GM20431 (cell line): Measurements from ENCODE around the gene FANCC.

Experiments
- in situ Hi-C: fragments of 300-500 bp; cut with MseI, MboI; formaldehyde crosslinking; loops from one replicate; pipeline ENCODE4 v1.15.0; 2020; ENCODE audit warnings: low sequenced_read_pairs; ENCODE audit not compliant: unreplicated experiment

Gene FANCC

DNA sequence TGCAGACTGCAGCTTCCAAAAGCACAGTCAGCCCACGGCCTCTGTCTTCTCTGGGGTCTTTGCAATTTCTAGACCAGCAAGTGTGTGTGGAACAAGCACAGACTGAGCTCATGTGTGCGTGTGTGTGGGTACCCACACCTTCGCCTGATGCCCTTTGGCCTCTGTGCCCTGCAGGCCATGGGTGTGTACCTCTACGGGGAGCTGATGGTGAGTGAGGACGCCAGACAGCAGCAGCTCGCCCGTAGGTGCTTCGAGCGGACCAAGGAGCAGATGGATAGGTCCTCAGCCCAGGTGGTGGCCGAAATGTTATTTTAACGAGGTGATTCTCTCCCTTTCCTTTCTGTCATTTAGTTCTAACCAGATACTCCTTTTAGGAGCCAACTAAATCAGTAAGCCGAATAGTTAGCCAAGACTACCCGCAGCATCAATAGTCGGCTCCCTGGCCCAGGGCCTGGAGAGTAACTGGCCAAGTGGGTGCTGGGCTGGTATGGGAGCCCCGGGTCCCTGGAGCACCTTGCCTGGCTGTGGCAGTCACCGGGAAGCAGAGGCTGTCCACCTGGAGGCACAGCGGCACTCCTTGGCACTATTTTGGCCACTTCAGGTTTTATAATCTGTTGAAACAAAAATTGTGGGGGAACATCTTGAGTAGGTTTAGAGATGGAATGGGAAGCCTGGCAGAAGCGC is 235.0 kb downstream of the FANCC start:
- in situ Hi-C loops: no loop called here

DNA sequence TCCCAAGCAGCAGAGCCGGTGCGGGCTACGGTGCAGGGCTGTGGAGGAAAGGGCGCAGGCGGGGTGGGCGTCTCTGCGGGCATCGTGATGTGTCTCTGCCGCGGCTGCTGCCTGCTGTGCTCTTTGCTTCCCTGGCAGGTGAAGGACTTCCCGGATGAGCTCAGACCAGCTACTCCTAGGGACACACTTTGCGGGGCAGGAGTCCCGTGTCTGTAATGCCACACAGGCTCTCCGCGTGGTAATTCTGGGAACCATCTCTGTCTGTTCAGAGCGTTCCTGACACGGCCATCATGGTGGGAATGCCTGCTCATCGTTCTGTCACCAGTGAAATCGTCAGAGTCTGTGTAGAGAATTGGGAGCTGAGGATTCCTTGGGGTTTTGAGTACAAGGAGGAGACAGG is 235.5 kb downstream of the FANCC start:
- in situ Hi-C loops: no loop called here

DNA sequence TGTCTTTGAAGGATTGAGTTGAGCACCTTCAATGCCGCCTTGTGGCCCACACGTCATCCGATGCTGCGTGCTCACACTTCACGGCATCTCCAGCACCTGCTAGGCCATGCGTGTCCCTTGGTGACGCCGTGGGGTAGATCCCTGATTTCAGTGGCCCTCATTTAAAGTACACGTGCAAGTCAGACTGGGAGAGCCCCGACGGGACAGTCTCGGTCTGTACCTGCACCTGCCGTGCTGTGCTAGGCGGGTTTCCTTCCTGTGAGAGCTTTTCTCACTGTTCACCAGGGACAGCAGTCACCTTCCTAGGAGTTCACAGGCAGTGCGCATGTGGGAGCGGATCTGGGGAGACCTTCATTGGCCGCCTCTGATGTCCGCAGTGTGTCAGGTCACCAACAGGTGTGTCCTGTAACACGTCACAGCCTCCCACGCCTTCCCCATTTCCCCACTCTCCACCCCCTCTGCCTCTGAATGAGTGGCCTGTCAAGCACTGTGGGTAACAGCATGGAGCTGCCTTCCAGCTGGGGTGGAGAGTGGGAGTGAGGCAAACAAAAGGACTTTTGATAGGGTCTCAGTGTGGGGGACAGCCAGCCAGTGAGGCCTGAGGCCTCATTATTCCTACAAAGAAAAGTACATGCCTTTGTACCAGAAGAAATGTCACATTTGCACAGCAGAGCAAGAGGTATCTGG is 236.4 kb downstream of the FANCC start:
- in situ Hi-C loops: no loop called here

DNA sequence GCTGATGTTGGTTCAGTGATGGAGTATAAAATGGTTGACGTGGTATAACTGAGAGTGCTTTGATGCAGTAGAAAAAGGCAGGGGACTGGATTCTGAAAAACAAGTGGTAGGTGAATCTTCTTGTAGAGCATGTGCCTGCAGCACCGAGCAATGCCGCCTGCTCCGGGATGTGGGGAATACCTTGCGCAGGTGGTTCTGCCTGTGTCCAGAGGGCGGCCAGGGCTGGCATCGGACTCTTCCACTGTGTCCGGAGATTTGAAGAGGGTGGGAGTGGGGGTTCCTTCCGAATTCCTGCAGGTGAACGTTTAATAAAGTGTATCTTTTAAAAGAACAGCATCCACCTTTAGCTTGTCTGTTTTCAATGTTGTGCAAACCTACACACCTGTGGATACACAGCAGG is 238.0 kb downstream of the FANCC start:
- in situ Hi-C loops: no loop called here

DNA sequence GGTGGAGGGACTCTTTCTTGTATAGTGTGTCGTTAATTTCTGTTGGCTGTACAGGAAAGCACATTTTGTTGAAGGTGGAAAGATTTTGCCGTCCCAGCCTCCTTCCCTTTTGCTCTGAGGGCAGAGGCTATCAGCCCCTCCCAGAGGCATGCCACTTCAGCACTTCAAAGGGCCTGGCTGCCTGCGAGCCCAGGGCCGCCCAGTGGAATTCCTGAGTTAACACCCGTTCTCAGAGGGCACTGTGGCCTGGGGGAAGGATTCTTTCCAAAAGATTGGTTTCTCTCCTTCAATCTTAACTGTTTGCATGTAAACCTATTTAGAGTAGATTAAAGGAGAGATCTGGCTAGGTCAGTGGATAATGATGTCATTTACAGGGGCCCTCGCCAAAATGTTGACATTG is 238.6 kb downstream of the FANCC start:
- in situ Hi-C loops: no loop called here

DNA sequence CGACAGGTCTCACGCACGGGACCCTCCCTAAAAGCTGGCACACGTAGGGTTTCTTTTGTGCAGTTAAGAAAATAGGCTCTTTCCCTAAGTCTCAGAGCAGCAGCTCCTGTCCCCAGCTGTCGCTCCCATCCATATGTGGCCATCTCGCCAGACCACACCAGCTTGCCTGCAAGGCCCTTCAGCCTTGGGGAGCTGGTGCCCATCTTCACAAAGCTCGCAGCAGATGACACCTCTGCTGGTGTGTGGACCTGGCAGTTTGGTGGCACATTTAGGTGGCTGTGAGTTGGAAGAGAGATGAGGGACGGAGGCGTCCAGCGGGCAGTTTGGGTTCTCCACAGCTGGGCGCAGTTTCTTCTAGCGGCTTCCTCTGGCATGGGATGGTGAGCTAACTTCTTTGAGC is 239.0 kb downstream of the FANCC start:
- in situ Hi-C loops: no loop called here

DNA sequence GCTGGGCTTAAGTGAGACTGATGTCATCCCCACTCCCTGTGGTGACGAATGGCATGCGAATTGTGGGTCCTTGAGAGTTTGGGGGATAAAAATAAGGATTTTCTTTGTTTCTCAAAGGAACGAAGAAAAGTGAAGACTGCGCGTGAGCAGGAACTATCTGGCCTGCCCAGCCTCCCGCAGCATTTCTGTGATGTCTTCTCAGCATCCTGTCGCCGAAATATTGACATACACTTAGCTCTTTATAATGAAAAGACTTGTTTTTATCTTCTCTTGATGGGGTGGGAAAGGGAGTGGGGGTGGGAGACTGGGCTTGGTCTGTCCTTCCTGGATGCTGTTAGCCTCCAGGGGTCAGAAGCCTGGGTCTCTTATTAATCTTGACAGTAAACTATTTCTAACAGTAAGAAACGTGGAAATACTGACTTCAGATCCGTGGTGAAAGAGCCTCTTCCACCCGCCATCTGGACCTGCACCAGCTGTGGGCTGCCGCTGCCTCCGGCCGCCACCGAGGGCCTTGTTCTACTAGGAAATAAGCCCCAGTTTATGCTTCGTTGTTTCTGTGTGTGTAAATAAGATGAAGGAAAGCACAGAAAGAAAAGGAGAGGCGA is 239.6 kb downstream of the FANCC start:
- in situ Hi-C loops: no loop called here

DNA sequence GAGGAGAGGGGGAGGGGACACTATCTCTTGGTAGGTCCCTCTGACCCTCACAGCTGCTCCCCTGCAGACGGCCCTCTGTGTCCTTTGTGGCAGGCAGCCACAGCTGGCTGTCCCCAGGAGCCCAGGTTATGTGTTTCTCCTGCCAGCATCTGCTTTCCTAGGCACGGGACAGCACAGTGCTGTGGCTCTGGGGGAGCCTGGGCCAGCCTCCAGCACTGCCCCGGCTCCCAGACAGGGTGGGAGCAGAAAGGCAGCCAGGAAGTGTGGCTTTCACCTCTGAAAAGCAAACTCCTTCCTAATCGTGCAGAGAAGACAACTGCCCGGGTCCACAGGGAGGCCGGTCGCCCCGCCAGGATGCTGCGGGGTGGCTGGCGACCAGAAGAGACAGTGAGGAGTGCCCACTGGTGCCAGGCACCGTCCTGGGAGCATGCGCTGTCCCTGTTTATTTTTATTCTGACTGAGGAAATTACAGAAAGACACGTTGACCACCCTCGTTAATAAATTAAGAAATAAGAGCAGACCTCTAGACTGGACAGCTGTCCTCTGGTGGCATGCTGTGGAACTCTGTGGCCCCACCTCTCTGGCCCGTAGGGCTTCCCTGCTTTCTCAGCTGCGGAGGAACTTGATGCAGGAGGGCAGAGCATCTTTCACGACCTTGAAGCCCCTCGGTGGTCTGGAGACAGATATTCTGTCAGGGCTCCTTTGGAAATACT is 240.3 kb downstream of the FANCC start:
- in situ Hi-C loops: no loop called here

DNA sequence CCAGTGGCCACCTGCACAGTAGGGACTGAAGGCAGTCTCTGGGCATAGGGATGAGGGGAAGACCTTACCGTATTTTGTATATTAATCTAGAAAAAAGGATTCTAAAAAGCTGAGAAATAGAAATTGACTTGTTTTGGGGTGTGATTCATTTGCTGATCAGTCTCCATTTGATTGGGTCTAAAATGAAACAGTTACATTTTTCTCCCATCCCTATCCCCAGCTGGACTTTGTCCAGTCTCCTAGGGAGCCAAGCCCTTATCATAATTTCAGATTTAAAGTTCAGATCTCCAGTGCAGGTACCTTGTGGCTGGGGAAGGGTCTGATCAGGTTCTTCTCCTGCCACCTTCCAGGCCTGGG is 240.8 kb downstream of the FANCC start:
- in situ Hi-C loops: no loop called here

DNA sequence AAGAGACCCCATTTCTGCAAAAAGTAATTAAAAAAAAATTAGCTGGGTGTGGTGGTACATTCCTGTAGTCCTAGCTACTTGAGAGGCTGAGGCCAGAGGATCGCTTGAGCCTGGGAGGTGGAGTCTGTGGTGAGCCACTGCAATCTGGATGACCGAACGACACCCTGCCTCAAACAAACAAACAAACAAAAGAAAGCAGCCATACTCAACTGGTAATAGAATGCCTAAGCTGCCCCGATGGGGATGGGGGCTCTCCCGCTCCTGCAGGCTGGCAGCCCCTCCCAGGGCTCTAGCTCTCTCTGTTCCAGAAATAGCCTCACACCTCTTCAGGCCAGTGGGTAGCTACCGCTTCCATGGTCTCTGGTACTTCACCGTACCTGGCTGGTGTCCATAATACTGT is 241.8 kb downstream of the FANCC start:
- in situ Hi-C loops: no loop called here

DNA sequence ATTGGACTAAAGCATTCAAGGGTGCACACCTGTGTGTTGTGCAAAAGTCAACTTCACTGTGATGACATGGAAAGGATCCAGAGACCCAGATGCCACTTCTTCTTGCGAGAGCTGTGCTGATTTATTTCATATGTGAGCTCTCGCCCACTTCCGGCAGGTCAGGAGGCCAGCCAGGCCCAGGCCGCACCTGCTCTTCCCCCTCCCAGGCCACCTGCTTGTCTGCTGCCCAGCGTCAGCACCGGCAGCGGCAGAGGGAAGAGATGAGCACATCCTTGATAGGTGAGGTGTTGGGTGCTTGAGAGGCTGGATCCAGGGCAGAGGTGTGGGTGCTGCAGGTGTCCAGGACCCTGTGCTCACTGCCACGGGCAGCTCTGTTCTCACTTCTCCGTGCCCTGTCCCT is 242.9 kb downstream of the FANCC start:
- in situ Hi-C loops: no loop called here

DNA sequence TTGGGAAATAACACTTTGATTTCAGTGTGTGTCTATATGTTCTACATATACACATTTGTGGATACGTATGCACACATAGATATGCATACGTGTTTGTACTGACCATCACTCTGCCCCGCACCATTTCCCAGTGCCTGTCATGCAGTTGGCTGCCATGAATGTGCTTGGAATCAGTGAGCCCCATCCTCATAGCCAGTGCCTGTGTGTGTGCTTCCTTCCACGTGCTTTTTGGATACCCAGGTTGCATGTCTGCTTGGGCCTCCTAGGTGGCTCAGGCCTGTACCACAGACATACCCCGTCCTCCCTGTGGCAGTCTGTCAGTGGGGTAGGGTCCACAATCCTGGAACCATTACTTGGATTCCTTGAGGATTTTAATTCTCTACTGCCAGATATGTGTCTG is 243.6 kb downstream of the FANCC start:
- in situ Hi-C loops: no loop called here

DNA sequence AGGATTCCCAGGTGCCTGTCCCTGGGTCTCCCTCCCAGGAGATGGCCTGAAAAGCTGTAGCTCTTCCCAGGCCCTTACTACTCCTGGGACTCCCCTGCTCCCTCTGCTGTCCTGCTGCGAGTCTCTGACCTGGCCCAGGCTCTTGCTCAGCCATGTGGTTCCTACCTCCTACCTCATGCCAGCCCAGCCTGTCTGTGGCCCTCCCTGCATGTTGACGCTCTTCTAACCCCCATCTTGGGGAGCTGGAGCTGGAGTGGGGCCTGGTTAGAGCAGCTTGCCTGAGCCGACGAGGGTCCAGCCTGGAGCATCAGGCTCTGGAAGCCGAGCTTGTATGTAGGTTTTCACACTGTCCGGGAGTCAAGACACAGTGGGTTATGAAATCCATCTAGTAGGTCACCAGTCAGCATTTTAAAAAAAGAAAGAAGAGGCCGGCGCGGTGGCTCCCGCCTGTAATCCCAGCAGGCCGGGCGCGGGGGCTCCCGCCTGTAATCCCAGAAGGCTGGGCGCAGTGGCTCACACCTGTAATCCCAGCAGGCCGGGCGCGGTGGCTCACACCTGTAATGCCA is 244.4 kb downstream of the FANCC start:
- in situ Hi-C loops: no loop called here

DNA sequence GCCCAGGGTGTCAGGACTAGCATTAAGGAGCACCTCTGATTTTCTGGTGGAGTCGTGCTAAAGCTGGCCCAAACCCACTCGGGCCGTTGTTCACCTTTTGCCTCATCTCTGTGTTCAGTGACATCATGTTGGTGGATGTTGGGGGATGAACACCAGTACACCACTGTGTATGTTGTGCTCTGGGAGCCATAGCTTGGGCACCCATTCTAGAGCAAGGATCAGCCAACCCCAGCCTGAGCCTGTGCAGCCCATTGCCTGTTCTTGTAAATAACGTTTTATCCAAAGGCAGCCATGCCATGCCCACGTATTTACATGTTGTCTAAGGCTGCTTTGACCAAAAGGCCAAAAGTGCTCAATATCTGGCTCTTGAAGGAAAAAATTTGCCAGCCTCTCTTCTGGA is 245.6 kb downstream of the FANCC start:
- in situ Hi-C loops: no loop called here

DNA sequence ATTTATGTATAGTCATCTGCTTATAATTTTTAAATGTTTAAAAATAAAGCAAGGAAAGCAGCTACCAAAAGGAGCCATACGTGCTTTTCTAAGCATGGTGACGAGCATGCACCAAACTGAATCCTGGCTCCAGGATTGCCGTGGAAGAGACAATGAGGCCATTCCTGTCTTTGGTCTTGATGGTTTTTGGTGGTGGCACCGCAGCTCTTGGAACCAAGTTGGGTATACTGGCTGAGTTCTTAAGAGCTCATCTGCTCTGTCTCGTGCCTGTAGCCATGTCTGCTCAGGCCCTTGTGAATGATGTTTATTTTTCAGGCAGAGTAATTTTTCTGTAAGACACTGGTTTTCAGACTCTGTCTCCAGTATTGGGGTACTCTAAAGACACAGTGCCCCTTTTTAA is 246.1 kb downstream of the FANCC start:
- in situ Hi-C loops: no loop called here

DNA sequence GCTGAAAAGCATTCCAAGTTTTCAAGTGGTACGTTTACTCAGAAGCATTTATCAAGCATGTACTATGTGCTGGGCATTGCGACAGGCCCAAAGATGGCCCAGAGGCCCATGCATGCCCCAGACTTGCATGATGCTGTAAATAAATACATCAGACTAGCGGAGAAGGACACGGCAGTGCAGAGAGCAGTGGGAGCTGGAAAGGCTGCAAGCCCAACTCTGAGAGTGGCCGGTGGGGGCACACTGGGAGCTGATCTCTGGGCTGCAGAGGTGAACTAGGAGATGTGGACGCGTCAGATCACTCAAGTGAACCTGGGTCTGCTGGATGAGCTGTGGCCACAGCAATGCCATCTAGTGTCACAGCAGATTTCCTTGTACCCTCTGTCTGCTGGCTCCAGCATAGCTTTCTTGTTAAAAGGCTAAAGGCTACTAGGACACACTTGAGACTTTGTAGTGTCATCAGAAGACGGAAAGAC is 246.9 kb downstream of the FANCC start:
- in situ Hi-C loops: no loop called here

DNA sequence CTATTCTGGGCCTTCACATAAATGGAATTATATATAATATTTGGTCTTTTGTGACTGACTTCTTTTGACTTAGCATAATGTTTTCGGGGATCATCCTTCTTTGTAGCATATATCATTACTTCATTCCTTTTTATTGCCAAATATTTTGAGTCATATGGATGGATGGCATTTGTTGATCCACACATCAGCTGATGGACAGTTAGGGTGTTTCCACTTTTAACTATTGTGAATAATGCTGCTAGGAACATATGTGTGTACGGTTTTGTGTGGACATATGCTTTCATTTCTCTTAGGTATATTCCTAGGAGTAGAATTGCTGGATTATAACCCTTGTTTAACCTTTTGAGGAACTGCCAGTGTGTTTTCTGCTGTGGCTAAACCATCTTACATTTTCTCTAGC is 249.6 kb downstream of the FANCC start:
- in situ Hi-C loops: no loop called here

DNA sequence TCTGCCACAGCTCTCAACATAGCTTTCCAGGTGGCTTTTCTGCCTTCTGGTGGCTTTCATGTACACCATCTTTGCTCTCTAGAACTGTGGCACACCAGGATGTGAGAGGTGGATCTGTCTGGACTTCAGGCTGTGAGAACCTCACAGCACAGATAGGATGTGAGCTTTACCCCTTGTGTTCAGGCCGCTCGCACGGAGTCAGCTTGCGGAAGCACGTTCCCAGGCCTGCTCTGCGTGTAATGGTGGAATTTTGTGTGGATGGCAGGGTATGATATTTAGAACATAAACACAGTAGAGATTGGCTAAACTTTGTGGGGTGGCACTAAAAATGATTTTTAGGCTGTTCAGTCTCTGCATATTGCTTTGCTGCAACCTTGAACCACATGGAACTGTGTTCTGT is 250.5 kb downstream of the FANCC start:
- in situ Hi-C loops: no loop called here

DNA sequence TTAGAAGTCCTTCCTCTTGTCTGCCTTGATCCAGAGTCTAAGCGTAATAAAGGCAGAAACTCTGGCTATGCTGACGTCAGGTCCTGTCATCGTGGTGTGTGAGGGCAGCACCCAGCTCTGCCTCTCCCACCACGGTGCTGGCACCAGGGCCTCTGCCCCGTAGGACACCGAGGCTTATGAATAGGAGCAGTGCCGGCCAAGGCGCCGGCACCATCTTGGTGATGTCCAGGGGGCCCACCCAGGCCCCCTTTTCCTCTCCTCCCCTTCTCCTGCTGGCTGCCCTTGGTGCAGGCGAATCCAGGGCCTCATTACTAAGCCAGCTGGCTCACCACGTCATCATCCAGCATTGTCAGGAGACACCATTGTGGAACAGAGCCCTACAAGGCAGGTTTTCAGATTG is 252.3 kb downstream of the FANCC start:
- in situ Hi-C loops: no loop called here

DNA sequence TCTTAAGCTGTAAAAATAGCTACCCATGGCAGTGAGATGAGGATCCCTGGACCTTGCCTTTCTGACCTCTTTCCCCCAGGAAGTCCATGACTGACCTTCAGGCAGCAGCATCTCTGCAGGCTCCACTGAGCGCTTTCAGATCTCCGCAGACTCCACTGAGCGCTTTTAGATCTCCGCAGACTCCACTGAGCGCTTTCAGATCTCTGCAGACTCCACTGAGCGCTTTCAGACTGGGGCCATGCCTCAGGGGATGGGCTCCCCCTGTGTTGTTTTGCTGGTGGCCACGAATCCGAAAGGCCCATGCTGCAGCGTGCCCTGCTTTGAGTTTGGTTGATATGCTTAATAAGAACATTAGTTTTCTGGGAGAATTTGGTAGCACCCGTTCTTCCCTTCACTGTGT is 254.2 kb downstream of the FANCC start:
- in situ Hi-C loops: no loop called here

DNA sequence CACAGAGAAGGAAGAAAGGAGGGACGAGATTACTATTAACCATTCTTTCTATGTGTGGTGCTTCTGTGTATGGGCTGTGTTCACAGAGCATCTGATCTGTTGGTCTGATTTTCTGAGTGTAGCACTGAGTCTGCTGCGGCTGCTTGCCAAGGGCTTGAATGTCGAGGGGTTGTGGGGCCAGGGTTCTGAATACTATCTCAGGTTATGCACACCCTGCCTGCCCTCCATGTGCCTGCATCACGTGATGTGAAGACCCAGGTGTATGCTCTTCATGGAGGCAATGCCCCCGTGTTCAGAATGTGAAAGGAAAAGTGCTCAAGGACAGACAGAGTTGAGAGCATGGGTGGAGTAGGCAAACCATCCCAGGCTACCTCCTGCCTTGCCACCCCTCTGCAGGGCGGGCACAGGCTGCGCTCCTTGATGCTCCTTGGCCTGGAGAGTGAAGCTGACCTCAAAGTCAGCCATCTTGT is 254.9 kb downstream of the FANCC start:
- in situ Hi-C loops: no loop called here
